Nucleus accumbens (tissue), 56 donors: ENCODE results near the gene TMEM63B.
"Not testable (repeated sequence)": the region's sequence is repeated elsewhere in the genome, so short reads cannot be mapped to it uniquely, and the experiment has no call there.

Experiments
- DNase-seq, 56 donors: peaks; one replicate each; lab custom pipeline; 2025; lab: John Stamatoyannopoulos, UW

Gene TMEM63B

GRCh38 chr6:44093750-44094402 is 33.5 kb upstream of the TMEM63B start:
- no peak for DNase-seq

GRCh38 chr6:44094403-44095242 is 32.7 kb upstream of the TMEM63B start:
- DNase-seq, result no peak

- not testable (repeated sequence) for DNase-seq
Observed at GRCh38 chr6:44095243-44095623, 32.1 kb upstream of the TMEM63B start.

GRCh38 chr6:44096612-44097011 is 30.7 kb upstream of the TMEM63B start:
- peak in 48 of 56 donors; percentile 4 to 81 (median 45) for DNase-seq

GRCh38 chr6:44097782-44098317 is 29.5 kb upstream of the TMEM63B start:
- DNase-seq, result no peak

GRCh38 chr6:44099192-44099591 is 28.2 kb upstream of the TMEM63B start:
- no peak for DNase-seq

DNA sequence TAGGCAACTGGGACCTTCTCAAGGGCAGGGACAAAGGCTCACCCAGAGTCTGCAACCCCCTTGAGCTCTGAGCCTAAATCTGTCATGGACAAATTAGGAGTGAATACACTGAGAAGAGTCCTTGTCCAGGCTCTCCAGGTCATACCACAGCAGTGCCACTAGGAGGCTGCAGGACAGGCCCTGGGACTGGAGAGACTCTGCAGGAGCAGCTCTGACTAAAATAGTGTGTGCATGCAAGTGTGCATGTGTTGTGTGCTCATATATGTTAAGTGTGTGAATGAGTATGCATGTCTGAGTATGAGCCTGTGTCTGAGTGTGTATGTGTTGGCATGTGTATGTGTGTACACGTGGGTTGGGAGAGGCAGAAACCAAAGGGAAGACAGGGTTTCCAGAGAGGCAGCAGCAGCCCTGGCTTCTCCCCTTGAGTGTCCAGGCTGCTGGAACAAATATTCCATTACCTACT is 27.2 kb upstream of the TMEM63B start:
- no peak for DNase-seq

DNA sequence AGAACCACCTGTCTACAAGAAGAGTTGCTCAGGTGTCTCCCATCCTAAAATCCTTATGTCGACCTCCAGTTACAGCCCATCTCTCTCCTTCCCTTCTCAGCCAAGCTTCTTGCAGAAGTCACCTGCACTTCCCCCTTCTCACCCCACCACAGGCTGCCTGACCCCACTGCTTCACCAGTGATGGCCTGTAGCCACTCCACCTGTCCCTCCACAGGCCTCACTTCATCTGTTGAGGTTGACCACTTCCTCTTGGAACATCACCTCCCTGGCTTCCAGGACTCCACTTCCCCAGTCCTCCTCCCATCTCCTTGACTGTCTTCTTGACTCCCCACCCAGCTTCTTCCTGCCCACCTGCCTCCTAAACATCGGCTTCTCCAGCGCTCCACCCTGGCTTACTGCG is 25.5 kb upstream of the TMEM63B start:
- no peak for DNase-seq

- DNase-seq, result no peak
Observed at GRCh38 chr6:44102527-44102926, 24.8 kb upstream of the TMEM63B start.

DNA sequence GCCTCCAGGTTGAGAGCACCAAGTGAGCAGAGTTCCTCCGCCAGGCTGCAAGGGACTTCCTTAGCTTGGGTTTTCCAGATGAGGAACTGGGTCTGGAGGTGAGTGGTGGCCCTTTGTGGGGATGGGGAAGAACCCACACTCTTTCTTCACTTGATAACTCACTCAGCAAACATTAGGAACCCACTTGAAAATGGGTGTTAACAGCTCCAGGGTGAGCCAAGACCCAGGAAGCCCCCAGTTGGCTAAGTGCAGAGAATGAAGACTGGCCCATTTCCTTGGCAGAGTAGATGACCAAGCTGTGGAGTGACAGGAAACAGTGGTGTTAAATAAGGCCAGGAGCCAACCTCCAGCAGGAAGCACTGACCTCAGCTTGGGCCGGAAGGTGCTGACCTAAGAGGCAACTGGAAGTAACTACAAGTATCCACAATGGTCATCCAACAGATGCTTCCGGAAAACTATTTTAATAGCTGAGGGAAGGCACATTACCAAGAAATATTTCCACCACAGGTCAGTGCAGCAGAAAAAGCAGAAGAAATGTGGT is 22.8 kb upstream of the TMEM63B start:
- peak in 8 of 56 donors; percentile 3 to 24 (median 14) for DNase-seq

- DNase-seq, result peak in 4 of 56 donors; percentile 4 to 25 (median 8)
Observed at GRCh38 chr6:44105146-44105545, 22.2 kb upstream of the TMEM63B start.

GRCh38 chr6:44105993-44106740 is 21.2 kb upstream of the TMEM63B start:
- no peak for DNase-seq

DNA sequence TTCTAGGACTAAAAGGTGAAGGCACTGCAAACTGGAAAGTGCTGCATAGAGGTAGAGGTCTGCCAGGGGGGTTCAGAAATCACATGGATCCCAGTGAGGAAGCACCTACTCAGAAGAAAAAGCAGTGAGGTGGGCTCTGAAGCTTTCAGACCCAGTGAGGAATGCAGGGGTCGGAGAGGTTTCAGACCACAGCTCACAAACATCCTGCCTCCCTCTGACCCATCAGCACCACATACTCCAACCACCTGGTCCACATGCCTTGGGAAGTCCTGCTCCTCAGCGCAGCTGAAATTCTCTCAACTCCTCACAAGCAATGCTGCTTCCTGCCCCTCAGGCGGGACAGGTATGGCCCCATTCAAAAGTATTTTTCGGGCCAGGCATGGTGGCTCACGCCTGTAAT is 20.3 kb upstream of the TMEM63B start:
- no peak for DNase-seq

DNA sequence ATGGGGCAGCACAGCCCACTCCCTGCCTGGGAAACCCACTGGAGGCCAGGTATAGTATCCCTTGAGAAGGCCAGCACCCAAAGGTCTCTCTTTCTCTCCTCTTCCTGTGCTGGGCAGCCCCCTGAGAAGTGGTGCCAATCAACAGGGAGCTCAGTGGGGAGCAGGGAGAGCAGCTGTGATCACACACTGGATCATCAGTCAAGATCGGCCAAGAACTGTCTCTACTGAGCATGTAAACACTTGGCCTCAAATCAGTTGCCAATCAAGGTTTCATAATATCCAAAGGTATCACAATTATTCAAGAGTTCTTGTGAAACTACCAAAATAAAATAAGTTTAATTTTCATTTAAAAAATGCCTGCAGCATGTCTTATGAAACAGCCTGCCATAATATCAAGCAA is 18.9 kb upstream of the TMEM63B start:
- DNase-seq, result no peak

DNA sequence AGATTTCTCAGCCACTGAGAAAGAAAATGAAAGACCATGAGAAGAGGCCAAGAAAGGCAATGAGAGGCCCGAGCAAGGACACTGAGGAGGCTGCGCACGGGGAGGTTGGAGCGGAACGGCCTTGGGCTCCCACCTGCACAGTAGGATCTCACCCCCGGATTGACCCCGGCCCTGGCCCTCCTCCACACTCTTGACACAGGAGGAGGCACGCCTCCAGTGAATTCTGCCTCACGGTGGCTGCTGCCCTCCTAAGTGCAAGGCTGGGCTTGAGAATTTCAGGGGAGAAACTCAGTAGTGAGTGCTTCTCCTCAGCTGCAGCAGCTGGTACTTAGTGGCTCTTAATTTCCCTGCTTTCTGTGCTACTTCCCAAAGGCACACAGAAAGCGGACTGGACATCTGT is 18.1 kb upstream of the TMEM63B start:
- DNase-seq, result no peak

- DNase-seq, result no peak
Observed at GRCh38 chr6:44110005-44110676, 17.2 kb upstream of the TMEM63B start.

DNA sequence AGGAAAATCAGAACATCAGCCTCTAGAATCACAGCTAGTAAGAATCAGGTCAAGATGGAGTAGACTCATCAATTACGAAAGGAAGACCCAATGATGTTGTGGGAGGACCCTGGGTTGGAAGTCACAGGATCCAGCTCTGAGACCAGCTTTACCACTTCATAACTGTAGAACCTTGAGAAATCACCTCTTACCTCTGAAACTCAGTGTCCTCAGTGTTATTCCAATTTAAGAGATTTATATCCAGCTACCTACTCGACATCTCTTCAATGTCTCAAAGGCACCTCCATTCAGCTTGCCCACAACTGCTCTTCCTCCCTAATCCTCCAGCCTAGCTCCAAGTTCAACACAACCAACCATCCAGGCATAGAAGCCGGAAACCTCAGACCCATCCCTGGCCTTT is 16.4 kb upstream of the TMEM63B start:
- DNase-seq, result no peak

- DNase-seq, result no peak
Observed at GRCh38 chr6:44111434-44112417, 15.6 kb upstream of the TMEM63B start.

- DNase-seq, result no peak
Observed at GRCh38 chr6:44113414-44113813, 13.9 kb upstream of the TMEM63B start.
